IMR-90 (cell line): Measurements from ENCODE around the gene SPHK1. TPM values are rescaled to one million over a fixed set of nuclear protein-coding genes. Genes with fewer than 3 reads are reported as not detected.

Experiments used
- ATAC-seq: fragments of 200-7000 bp; cut with Tn5 transposase; 2 replicates; pipeline ENCODE4 v1.9.1; 2020; ENCODE audit warnings: low read depth, mild to moderate bottlenecking, moderate library complexity
- BruUV-seq: library from RNA; stranded (reverse); fragments of 400-500 nt; replicated peaks from 2 replicates; lab custom pipeline; 2021; lab: Mats Ljungman, UMichigan
- CTCF ChIA-PET: fragments of 300-600 bp; formaldehyde crosslinking; extraction: SDS; loops from one replicate; lab custom pipeline; 2021; ENCODE audit warnings: antibody characterized with exemption; lab: Yijun Ruan, JAX
- POLR2A ChIA-PET: fragments of 300-600 bp; sonication (Branson Sonifier 250); formaldehyde crosslinking; loops from one replicate; lab custom pipeline; 2022; ENCODE audit warnings: antibody characterized with exemption; ENCODE audit not compliant: unreplicated experiment; lab: Charles Lee
- DNase-seq: peaks from one replicate; pipeline ENCODE4 v3.0.0; 2013
- H2AFZ ChIP-seq: replicated peaks from 2 replicates; pipeline ENCODE3; 2013; ENCODE audit warnings: low read length, mild to moderate bottlenecking; ENCODE audit not compliant: poor library complexity
- H2AK5ac ChIP-seq: 2 replicates; pipeline ENCODE4 v1.6.1; 2013; ENCODE audit warnings: low read depth, low read length, inconsistent platforms
- H2AK9ac ChIP-seq: replicated peaks from 2 replicates; pipeline ENCODE3; 2013; ENCODE audit warnings: mild to moderate bottlenecking, low read depth, low read length, moderate library complexity; ENCODE audit not compliant: poor library complexity
- H2BK120ac ChIP-seq: 2 replicates; pipeline ENCODE4 v1.6.1; 2013; ENCODE audit warnings: low read depth, low read length, inconsistent platforms
- H2BK15ac ChIP-seq: 3 replicates; pipeline ENCODE4 v1.6.1; 2013; ENCODE audit warnings: low read depth, low read length, inconsistent platforms
- H2BK20ac ChIP-seq: 2 replicates; pipeline ENCODE4 v1.6.1; 2013; ENCODE audit warnings: low read depth, mild to moderate bottlenecking, inconsistent platforms, low read length, moderate library complexity
- H2BK5ac ChIP-seq: 2 replicates; pipeline ENCODE4 v1.6.1; 2013; ENCODE audit warnings: mild to moderate bottlenecking, low read depth, low read length, inconsistent platforms; ENCODE audit not compliant: poor library complexity, severe bottlenecking
- H3K14ac ChIP-seq: replicated peaks from 2 replicates; pipeline ENCODE4 v1.6.1; 2013; ENCODE audit warnings: low read depth, low read length, inconsistent platforms
- H3K18ac ChIP-seq: 2 replicates; pipeline ENCODE4 v1.6.1; 2013; ENCODE audit warnings: low read depth, low read length, control low read depth
- H3K23ac ChIP-seq: 2 replicates; pipeline ENCODE4 v1.6.1; 2013; ENCODE audit warnings: low read depth, low read length, inconsistent platforms
- H3K27ac ChIP-seq: 2 replicates; pipeline ENCODE4 v1.5.1; 2013; ENCODE audit warnings: mild to moderate bottlenecking, control low read depth, low read length; ENCODE audit not compliant: insufficient read depth
- H3K27me3 ChIP-seq: 2 replicates; pipeline ENCODE4 v1.6.1; 2013; ENCODE audit warnings: low read length; ENCODE audit not compliant: control insufficient read depth, insufficient read depth
- H3K36me3 ChIP-seq: 2 replicates; pipeline ENCODE4 v1.6.1; 2013; ENCODE audit warnings: low read length, mixed read lengths; ENCODE audit not compliant: control insufficient read depth, insufficient read depth
- H3K4ac ChIP-seq: 2 replicates; pipeline ENCODE4 v1.6.1; 2013; ENCODE audit warnings: low read depth, low read length, inconsistent platforms
- H3K4me1 ChIP-seq: 2 replicates; pipeline ENCODE4 v1.6.1; 2013; ENCODE audit warnings: low read length, mixed read lengths; ENCODE audit not compliant: control insufficient read depth, insufficient read depth
- H3K4me2 ChIP-seq: 2 replicates; pipeline ENCODE4 v1.6.1; 2013; ENCODE audit warnings: low read depth, mild to moderate bottlenecking, control low read depth, low read length, moderate library complexity
- H3K4me3 ChIP-seq: 2 replicates; pipeline ENCODE4 v1.5.1; 2013; ENCODE audit warnings: low read depth, mild to moderate bottlenecking, control low read depth, low read length, moderate library complexity; ENCODE audit not compliant: insufficient read depth
- H3K56ac ChIP-seq: 2 replicates; pipeline ENCODE4 v1.6.1; 2013; ENCODE audit warnings: low read length, inconsistent platforms; ENCODE audit not compliant: insufficient read depth; ENCODE audit errors: extremely low read depth
- H3K79me1 ChIP-seq, 2 experiments: 2 replicates each; pipeline ENCODE4 v1.6.1; 2013; ENCODE audit warnings: low read length in 2 of 2, inconsistent platforms in 1 of 2, low read depth in 1 of 2
- H3K9ac ChIP-seq: 2 replicates; pipeline ENCODE4 v1.6.1; 2013; ENCODE audit warnings: low read depth, low read length, control low read depth
- H3K9me1 ChIP-seq: 2 replicates; pipeline ENCODE4 v1.6.1; 2013; ENCODE audit warnings: low read length, inconsistent platforms; ENCODE audit not compliant: insufficient read depth
- H3K9me3 ChIP-seq: 2 replicates; pipeline ENCODE4 v1.6.1; 2013; ENCODE audit warnings: low read length; ENCODE audit not compliant: control insufficient read depth, insufficient read depth
- H4K20me1 ChIP-seq: 2 replicates; pipeline ENCODE4 v1.6.1; 2013; ENCODE audit warnings: low read length, inconsistent platforms; ENCODE audit not compliant: insufficient read depth
- H4K5ac ChIP-seq: 2 replicates; pipeline ENCODE4 v1.6.1; 2013; ENCODE audit warnings: mild to moderate bottlenecking, low read depth, low read length, control low read depth
- H4K8ac ChIP-seq, 2 experiments: 2 replicates each; pipeline ENCODE4 v1.6.1; 2013; ENCODE audit warnings: low read depth in 2 of 2, low read length in 2 of 2, control low read depth in 1 of 2, inconsistent platforms in 1 of 2
- H4K91ac ChIP-seq: 2 replicates; pipeline ENCODE4 v1.6.1; 2013; ENCODE audit warnings: low read depth, low read length, inconsistent platforms; ENCODE audit not compliant: insufficient read depth
- CEBPB ChIP-seq: IDR thresholded peaks from 2 replicates; pipeline ENCODE4 v1.6.1; 2012; ENCODE audit warnings: low read depth, low read length, improper control_type of control experiment
- MAFK ChIP-seq: IDR thresholded peaks from 2 replicates; pipeline ENCODE4 v1.6.1; 2012; ENCODE audit warnings: low read depth, low read length, improper control_type of control experiment
- POLR2A ChIP-seq: IDR thresholded peaks from 2 replicates; pipeline ENCODE4 v1.6.1; 2012; ENCODE audit warnings: mild to moderate bottlenecking, low read depth, low read length
- WGBS, 2 experiments: methylation state at CpG; one replicate each; pipeline versions ENCODE4 v1.1.5 to v1.1.7; 2013; ENCODE audit warnings: missing lambda C conversion rate in 2 of 2; ENCODE audit not compliant: insufficient read length in 1 of 2; ENCODE audit errors: extremely low coverage in 2 of 2; 5-methylcytosine and 5-hydroxymethylcytosine counted together
- dilution Hi-C: fragments of 300-500 bp; cut with HindIII; formaldehyde crosslinking; loops from one replicate; pipeline ENCODE4 v1.14.3; 2018; ENCODE audit warnings: low sequenced_read_pairs; ENCODE audit not compliant: unreplicated experiment
- in situ Hi-C: fragments of 300-500 bp; cut with MboI; formaldehyde crosslinking; loops from 3 replicates; pipeline ENCODE4 v1.14.3; 2019; ENCODE audit warnings: low sequenced_read_pairs, inconsistent platforms, mixed read lengths
- intact Hi-C: fragments of 100-400 bp; cut with micrococcal nuclease; formaldehyde crosslinking; loops from 2 replicates; pipeline ENCODE4 v1.10.0; 2022
- polyA plus RNA-seq, 3 experiments: library from polyadenylated mRNA; depleted of rRNA; stranded (reverse); fragments of >200 nt; gene quantifications; 2 replicates each; pipeline ENCODE4 v1.2.3, GENCODE V29; 2012; ENCODE audit warnings: low replicate concordance in 1 of 3
- total RNA-seq: library from RNA; depleted of rRNA; stranded (reverse); fragments of >200 nt; gene quantifications from 2 replicates; pipeline ENCODE4 v1.2.3, GENCODE V29; 2012

The SPHK1 gene
- total and polyA plus RNA-seq, 2 of the 4 experiments (the other 2 are of a cell fraction): 44.4 to 82.7 TPM

GRCh38 chr17:76390003-76390421, 5.6 kb downstream of the SPHK1 start:
- Histone ChIP-seq H3K36me3 (peaks cover 35% of the 10 kb centered on the region), H3K4ac (no peak overlapping the region), H3K79me1 (peaks cover 6 to 39% of the 10 kb centered on the region in 2 experiments; a peak in 3 of 4 replicates), H4K91ac (no peak overlapping the region), H3K23ac (no peak overlapping the region), H2BK15ac (no peak overlapping the region), H2AK5ac (no peak overlapping the region), H3K18ac (no peak overlapping the region), H2BK120ac (no peak overlapping the region), H3K4me2 (no peak overlapping the region), H2AK9ac (peak overlapping the region; percentile 82), H4K20me1 (peaks cover 38% of the 10 kb centered on the region), H3K4me1 (peaks cover 6% of the 10 kb centered on the region), H2AFZ (peak overlapping the region; percentile 11), H4K5ac (no peak overlapping the region), H3K9me1 (0 out of 2 replicates have a peak, but pooled peaks cover 4% of the 10 kb centered on the region), H3K14ac (no peak overlapping the region), H4K8ac (no peak overlapping the region), H3K27me3 (no peaks in the 10 kb centered on the region), H3K9me3 (no peaks in the 10 kb centered on the region), H3K56ac (no peak overlapping the region), H3K4me3 (no peak overlapping the region), H2BK5ac (no peak overlapping the region), H2BK20ac (no peak overlapping the region), H3K9ac (no peak overlapping the region), H3K27ac (no peak overlapping the region)
- no peak for ATAC-seq
- CTCF ChIA-PET: no interaction called here
- in situ Hi-C loops: no loop called here
- TF ChIP-seq MAFK: no peak
- no peak for TF ChIP-seq CEBPB
- peak; percentile 15 for TF ChIP-seq POLR2A
- DNase-seq: peak; percentile 28
- 96% methylated on average over 5 of the region's 11 CpGs; no CpG with 5 or more reads in 1 of the 2 experiments for WGBS, 2 experiments
- BruUV-seq: no TSS peak
- POLR2A ChIA-PET: no interaction called here
- intact Hi-C loops: no loop called here
- dilution Hi-C loops: no loop called here
